Endodermal cell (in vitro differentiated cells): ENCODE data around the gene MYH13. TPM values are rescaled to one million over a fixed set of nuclear protein-coding genes. Genes with fewer than 3 reads are reported as not detected.

Experiments used
- DNase-seq: peaks from one replicate; pipeline ENCODE4 v3.0.0-alpha.2; 2017
- H3K27ac ChIP-seq: 2 replicates; pipeline ENCODE4 v1.5.1; 2013; ENCODE audit warnings: mild to moderate bottlenecking, low read depth, low read length, moderate library complexity
- H3K27me3 ChIP-seq: 2 replicates; pipeline ENCODE4 v1.6.1; 2013; ENCODE audit warnings: mild to moderate bottlenecking, low read length, moderate library complexity; ENCODE audit not compliant: insufficient read depth, control insufficient read depth, poor library complexity, severe bottlenecking
- H3K36me3 ChIP-seq: 2 replicates; pipeline ENCODE4 v1.7.0; 2013; ENCODE audit warnings: mild to moderate bottlenecking, low read length, moderate library complexity; ENCODE audit not compliant: control insufficient read depth, insufficient read depth
- H3K4me1 ChIP-seq: one replicate; pipeline ENCODE4 v1.7.0; 2013; ENCODE audit warnings: low read length; ENCODE audit not compliant: control insufficient read depth, insufficient read depth
- H3K4me3 ChIP-seq: 2 replicates; pipeline ENCODE4 v1.5.1; 2013; ENCODE audit warnings: mild to moderate bottlenecking, low read length, moderate library complexity
- H3K9ac ChIP-seq: 2 replicates; pipeline ENCODE4 v1.6.1; 2013; ENCODE audit warnings: mild to moderate bottlenecking, low read length, moderate library complexity; ENCODE audit not compliant: poor library complexity, severe bottlenecking; ENCODE audit errors: extremely low read depth
- H3K9me3 ChIP-seq: 2 replicates; pipeline ENCODE4 v1.6.1; 2013; ENCODE audit warnings: mild to moderate bottlenecking, low read length, moderate library complexity; ENCODE audit not compliant: control insufficient read depth
- H3K27ac Mint-ChIP-seq: 2 replicates; pipeline ENCODE4 v1.8.0; 2020; ENCODE audit warnings: mixed read lengths
- H3K27me3 Mint-ChIP-seq: 2 replicates; pipeline ENCODE4 v1.8.0; 2021; ENCODE audit warnings: mild to moderate bottlenecking, mixed read lengths; ENCODE audit not compliant: insufficient read depth
- H3K36me3 Mint-ChIP-seq: 2 replicates; pipeline ENCODE4 v1.8.0; 2020; ENCODE audit warnings: low read depth, mixed read lengths
- H3K4me1 Mint-ChIP-seq: 2 replicates; pipeline ENCODE4 v1.8.0; 2020; ENCODE audit warnings: mixed read lengths
- H3K4me3 Mint-ChIP-seq: 2 replicates; pipeline ENCODE4 v1.8.0; 2020; ENCODE audit warnings: mild to moderate bottlenecking, moderate library complexity, mixed read lengths
- H3K9me3 Mint-ChIP-seq: 2 replicates; pipeline ENCODE4 v1.8.0; 2020; ENCODE audit warnings: mild to moderate bottlenecking, mixed read lengths
- WGBS, 2 experiments: methylation state at CpG; one replicate each; pipeline versions ENCODE4 v1.1.5 to v1.1.7; 2013; ENCODE audit warnings: missing lambda C conversion rate in 2 of 2, mixed read lengths in 1 of 2; ENCODE audit not compliant: insufficient coverage in 1 of 2, insufficient read length in 1 of 2; 5-methylcytosine and 5-hydroxymethylcytosine counted together
- long read RNA-seq, 4 experiments: library from polyadenylated mRNA in 2 of 4; library from RNA in 1 of 4; library from capped mRNA in 1 of 4; stranded (forward) in 3 of 4; unstranded in 1 of 4; transcript quantifications; one replicate each; pipeline ENCODE4 v2.0.0, GENCODE V29; 2020 to 2021; ENCODE audit warnings: inconsistent platforms in 1 of 4
- polyA plus RNA-seq, 2 experiments: library from polyadenylated mRNA; stranded (reverse); fragments of 50-300 nt; gene quantifications; one replicate each; pipeline ENCODE4 v1.2.3, GENCODE V29; 2013
- total RNA-seq, 2 donors: library from RNA; stranded (reverse); fragmentation: NEBNext Ultra II Directional in 1 of 2; extraction: Animal tissue kit (Norgen Biotek cat#: 25700) in 1 of 2; gene quantifications; 2 replicates in 1 of 2; 3 replicates in 1 of 2; pipeline ENCODE4 v1.2.1, GENCODE V29; 2021
- TF ChIP-seq, protein P1 (sequence below): fragments of 200-600 bp; sonication (generic); conservative IDR thresholded peaks from 2 replicates; pipeline ENCODE4 v1.5.0; 2021; ENCODE audit warnings: antibody characterized with exemption, mild to moderate bottlenecking

MYH13 gene
- total RNA-seq, result not detected
- polyA plus RNA-seq (2013, experiment 1 of 2), result not detected
- polyA plus RNA-seq (2013, experiment 2 of 2), result not detected
- long read RNA-seq, experiment 1, result 0 reads
- long read RNA-seq, experiment 2, result 0 reads
- long read RNA-seq, experiment 3, result 0 reads
- long read RNA-seq, experiment 4, result 0 reads

DNA sequence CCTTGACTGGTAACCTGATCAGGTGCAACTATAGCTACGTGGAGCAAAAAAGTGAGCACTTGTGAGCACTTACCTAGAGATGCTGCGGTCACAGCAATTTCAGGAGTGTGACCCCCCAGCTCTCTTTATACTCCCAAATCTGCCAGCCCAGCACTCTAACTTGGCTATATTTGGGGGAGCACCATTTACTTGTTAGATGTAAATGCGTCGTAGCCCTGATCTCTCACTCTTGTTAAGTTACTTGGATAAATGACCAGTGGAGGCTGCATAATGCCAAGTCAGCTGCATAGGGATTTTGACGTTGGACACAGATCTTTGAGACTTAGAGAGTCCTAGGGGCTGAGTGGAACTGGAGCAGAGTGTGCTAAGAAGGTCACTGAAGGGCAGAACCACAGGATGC is at the start of gene MYH13:
Gene MYH13 (minus strand): TSS at position 101 of the 400 bp plus-strand sequence. CDS start 8,476 bp downstream, outside the sequence.
- Histone ChIP-seq H3K36me3 (no peaks in the 10 kb centered on the region), H3K27ac (no peak within 1 kb of the TSS), H3K27me3 (peaks cover 4% of the 10 kb centered on the region), H3K9me3 (no peaks in the 10 kb centered on the region), H3K9ac (no peak within 1 kb of the TSS), H3K4me1 (no peaks in the 10 kb centered on the region), H3K4me3 (no peak within 1 kb of the TSS)
- Mint-ChIP-seq H3K9me3 (no peaks in the 10 kb centered on the region), H3K36me3 (no peaks in the 10 kb centered on the region), H3K27me3 (no peaks in the 10 kb centered on the region), H3K4me3 (no peak within 1 kb of the TSS), H3K4me1 (no peaks in the 10 kb centered on the region), H3K27ac (no peak within 1 kb of the TSS)
- WGBS, 2 experiments, result 89 to 95% methylated on average over 4 to 5 of the region's 5 CpGs
- DNase-seq, result no peak
- TF ChIP-seq, protein P1, sequence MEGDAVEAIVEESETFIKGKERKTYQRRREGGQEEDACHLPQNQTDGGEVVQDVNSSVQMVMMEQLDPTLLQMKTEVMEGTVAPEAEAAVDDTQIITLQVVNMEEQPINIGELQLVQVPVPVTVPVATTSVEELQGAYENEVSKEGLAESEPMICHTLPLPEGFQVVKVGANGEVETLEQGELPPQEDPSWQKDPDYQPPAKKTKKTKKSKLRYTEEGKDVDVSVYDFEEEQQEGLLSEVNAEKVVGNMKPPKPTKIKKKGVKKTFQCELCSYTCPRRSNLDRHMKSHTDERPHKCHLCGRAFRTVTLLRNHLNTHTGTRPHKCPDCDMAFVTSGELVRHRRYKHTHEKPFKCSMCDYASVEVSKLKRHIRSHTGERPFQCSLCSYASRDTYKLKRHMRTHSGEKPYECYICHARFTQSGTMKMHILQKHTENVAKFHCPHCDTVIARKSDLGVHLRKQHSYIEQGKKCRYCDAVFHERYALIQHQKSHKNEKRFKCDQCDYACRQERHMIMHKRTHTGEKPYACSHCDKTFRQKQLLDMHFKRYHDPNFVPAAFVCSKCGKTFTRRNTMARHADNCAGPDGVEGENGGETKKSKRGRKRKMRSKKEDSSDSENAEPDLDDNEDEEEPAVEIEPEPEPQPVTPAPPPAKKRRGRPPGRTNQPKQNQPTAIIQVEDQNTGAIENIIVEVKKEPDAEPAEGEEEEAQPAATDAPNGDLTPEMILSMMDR, result no peak

DNA sequence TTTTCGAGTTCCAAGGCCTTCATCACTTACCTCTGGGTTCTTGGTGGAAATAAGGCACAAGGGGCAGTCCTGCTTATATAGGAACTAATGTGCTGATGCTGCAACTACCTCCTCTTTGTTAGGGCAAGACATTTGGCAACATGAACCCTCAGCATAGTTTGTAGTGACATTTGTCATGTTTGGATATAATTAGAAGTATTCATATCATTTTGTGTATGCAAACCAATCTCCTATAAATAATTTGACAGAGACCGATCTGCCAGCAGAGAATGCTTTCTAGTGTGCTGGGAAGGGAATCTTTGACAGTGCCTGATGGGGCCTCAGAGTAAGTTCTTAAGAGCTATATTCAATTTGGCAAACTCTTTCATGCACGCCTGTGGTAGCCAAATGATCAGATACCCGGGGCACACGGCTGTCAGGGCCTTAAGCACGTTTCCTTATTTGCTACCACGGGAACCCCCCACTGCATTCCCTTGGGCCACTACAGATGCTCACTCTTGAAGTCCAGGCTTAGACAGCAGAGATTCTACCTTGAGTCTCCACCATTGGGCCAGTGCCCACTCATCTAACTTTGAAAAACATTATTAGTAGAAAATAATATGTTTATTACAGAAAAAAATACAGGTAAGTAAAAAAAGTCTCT is 49.2 kb upstream of the MYH13 start, which contains the start of gene MYH8:
Gene MYH8 (minus strand): TSS at position 51 of the 643 bp plus-strand sequence. CDS start 1,723 bp downstream, outside the sequence.
- Histone ChIP-seq H3K36me3 (no peaks in the 10 kb centered on the region), H3K27ac (no peak within 1 kb of the TSS), H3K9ac (no peak within 1 kb of the TSS), H3K4me3 (no peak within 1 kb of the TSS), H3K4me1 (no peaks in the 10 kb centered on the region), H3K9me3 (no peaks in the 10 kb centered on the region), H3K27me3 (no peaks in the 10 kb centered on the region)
- H3K9me3 Mint-ChIP-seq, result no peaks in the 10 kb centered on the region
- no peaks in the 10 kb centered on the region for H3K4me1 Mint-ChIP-seq
- H3K27me3 Mint-ChIP-seq, result no peaks in the 10 kb centered on the region
- 89 to 91% methylated on average over 5 to 7 of the region's 7 CpGs for WGBS, 2 experiments
- DNase-seq, result no peak
- TF ChIP-seq, protein P1, result no peak
- H3K27ac Mint-ChIP-seq, result no peak within 1 kb of the TSS
- no peaks in the 10 kb centered on the region for H3K36me3 Mint-ChIP-seq
- no peak within 1 kb of the TSS for H3K4me3 Mint-ChIP-seq

DNA sequence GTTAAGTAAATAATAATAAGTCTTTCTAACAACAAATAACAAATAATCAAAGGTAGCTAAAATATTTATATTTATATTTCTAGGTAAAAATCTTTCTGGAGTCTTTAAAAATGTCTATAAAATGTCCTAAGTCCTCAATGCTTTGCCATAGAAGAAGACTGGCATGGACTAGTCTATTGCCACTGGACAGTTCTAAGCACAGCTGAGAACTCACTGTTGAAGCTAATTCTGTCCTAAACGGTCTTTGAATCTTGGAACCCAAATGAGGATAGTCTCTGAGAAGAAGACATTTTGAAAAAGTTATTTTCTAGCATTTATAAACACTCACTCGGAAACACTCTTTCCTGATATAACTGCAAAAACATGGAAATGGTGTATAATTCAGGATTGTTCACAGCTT is 48.4 kb upstream of the MYH13 start:
- TF ChIP-seq, protein P1, result no peak
- Mint-ChIP-seq H3K27me3 (no peaks in the 10 kb centered on the region), H3K36me3 (no peaks in the 10 kb centered on the region), H3K9me3 (no peaks in the 10 kb centered on the region), H3K4me3 (no peak overlapping the region), H3K4me1 (no peaks in the 10 kb centered on the region), H3K27ac (no peak overlapping the region)
- no peaks in the 10 kb centered on the region for H3K9me3 ChIP-seq
- 91 to 100% methylated on average over 2 of the region's 2 CpGs for WGBS, 2 experiments
- no peak overlapping the region for H3K4me3 ChIP-seq
- no peaks in the 10 kb centered on the region for H3K36me3 ChIP-seq
- H3K27ac ChIP-seq, result no peak overlapping the region
- H3K9ac ChIP-seq, result no peak overlapping the region
- no peaks in the 10 kb centered on the region for H3K27me3 ChIP-seq
- no peaks in the 10 kb centered on the region for H3K4me1 ChIP-seq
- DNase-seq, result no peak
